OCI-LY1 (cell line): ENCODE measurements around the gene TBRG4.

Experiments
- EZH2 ChIP-seq: fragments of 200-600 bp; sonication (generic), shearing (Covaris generic); IDR thresholded peaks from 2 replicates; pipeline ENCODE4 v1.8.0; 2017; ENCODE audit warnings: borderline replicate concordance, mixed run types, mild to moderate bottlenecking, antibody characterized with exemption, low read length, moderate library complexity, mixed read lengths
- TF ChIP-seq, protein P1 (sequence below): fragments of 200-600 bp; sonication (generic), shearing (Covaris generic); IDR thresholded peaks from 2 replicates; pipeline ENCODE4 v1.5.1; 2017; ENCODE audit warnings: mild to moderate bottlenecking, antibody characterized with exemption, low read length, moderate library complexity, mixed read lengths

DNA sequence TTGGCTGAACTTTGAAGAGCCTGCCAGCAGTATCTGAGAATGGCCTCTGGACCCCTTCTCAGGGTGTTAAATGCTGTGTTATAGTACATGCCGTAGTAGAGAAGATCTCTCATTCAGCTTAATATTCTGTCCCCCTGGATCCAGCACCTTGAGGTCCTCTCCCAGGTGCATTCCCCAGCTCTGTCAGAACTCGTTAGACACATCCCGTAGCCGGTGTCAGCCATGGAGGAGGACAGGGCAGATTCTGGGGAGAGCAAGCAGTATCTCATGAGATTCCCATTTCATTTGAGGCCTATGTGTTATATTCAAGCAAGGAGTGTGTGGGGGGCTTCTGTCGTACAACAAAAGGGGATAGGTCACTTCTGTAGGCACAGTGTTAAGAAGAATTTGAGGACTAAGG is 57.6 kb downstream of the TBRG4 start:
- TF ChIP-seq, protein P1, sequence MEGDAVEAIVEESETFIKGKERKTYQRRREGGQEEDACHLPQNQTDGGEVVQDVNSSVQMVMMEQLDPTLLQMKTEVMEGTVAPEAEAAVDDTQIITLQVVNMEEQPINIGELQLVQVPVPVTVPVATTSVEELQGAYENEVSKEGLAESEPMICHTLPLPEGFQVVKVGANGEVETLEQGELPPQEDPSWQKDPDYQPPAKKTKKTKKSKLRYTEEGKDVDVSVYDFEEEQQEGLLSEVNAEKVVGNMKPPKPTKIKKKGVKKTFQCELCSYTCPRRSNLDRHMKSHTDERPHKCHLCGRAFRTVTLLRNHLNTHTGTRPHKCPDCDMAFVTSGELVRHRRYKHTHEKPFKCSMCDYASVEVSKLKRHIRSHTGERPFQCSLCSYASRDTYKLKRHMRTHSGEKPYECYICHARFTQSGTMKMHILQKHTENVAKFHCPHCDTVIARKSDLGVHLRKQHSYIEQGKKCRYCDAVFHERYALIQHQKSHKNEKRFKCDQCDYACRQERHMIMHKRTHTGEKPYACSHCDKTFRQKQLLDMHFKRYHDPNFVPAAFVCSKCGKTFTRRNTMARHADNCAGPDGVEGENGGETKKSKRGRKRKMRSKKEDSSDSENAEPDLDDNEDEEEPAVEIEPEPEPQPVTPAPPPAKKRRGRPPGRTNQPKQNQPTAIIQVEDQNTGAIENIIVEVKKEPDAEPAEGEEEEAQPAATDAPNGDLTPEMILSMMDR: no peak
- no peak for TF ChIP-seq EZH2
